Measurements from ENCODE around the gene ABI1.

- TF ChIP-seq, protein P1, sequence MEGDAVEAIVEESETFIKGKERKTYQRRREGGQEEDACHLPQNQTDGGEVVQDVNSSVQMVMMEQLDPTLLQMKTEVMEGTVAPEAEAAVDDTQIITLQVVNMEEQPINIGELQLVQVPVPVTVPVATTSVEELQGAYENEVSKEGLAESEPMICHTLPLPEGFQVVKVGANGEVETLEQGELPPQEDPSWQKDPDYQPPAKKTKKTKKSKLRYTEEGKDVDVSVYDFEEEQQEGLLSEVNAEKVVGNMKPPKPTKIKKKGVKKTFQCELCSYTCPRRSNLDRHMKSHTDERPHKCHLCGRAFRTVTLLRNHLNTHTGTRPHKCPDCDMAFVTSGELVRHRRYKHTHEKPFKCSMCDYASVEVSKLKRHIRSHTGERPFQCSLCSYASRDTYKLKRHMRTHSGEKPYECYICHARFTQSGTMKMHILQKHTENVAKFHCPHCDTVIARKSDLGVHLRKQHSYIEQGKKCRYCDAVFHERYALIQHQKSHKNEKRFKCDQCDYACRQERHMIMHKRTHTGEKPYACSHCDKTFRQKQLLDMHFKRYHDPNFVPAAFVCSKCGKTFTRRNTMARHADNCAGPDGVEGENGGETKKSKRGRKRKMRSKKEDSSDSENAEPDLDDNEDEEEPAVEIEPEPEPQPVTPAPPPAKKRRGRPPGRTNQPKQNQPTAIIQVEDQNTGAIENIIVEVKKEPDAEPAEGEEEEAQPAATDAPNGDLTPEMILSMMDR (conservative IDR thresholded peaks at IDR 0.05; ENCODE audit: low read length): no peak
- no peak for TF ChIP-seq EZH2phosphoT487 (IDR thresholded peaks at IDR 0.05; ENCODE audit: borderline replicate concordance, low read depth, low read length)
Observed at GRCh38 chr10:26741368-26741767, 119.4 kb downstream of the ABI1 start.

All from OCI-LY7 (cell line).